ENCODE results near the gene LRRC59.

GRCh38 chr17:50428831-50429424, 31.6 kb upstream of the LRRC59 start:
- no peak for TF ChIP-seq CTCF (IDR thresholded peaks at IDR 0.05)
- TF ChIP-seq POLR2A (IDR thresholded peaks at IDR 0.05): no peak

Data from lower leg skin (tissue), 3 donors.